H1 (cell line): ENCODE data around the gene ANXA4. TPM values are rescaled to one million over a fixed set of nuclear protein-coding genes. Genes with fewer than 3 reads are reported as not detected.

ENCODE experiments used
- CTCF ChIA-PET: fragments of 300-600 bp; sonication (Branson Sonifier 250); formaldehyde crosslinking; loops from one replicate; lab custom pipeline; 2021; ENCODE audit not compliant: partially characterized antibody; lab: Charles Lee
- POLR2A ChIA-PET: fragments of 300-600 bp; sonication (Branson Sonifier 250); formaldehyde crosslinking; loops from one replicate; lab custom pipeline; 2021; ENCODE audit warnings: inconsistent platforms; ENCODE audit not compliant: partially characterized antibody; lab: Charles Lee
- DNase-seq, 2 experiments: peaks; one replicate each; pipeline versions ENCODE4 v3.0.0 to v3.0.0-alpha.2; 2010 to 2022; ENCODE audit warnings: low spot score in 2 of 2, low read depth in 1 of 2, mixed read lengths in 1 of 2
- FAIRE-seq: peaks from 2 replicates; lab custom pipeline; 2011; peaks lifted over from hg19 to GRCh38; lab: Jason Lieb, UNC
- H2AFZ ChIP-seq: 2 replicates; pipeline ENCODE4 v1.8.1; 2012; ENCODE audit warnings: low read length, inconsistent platforms
- H2AK5ac ChIP-seq: 2 replicates; pipeline ENCODE4 v1.6.1; 2013; ENCODE audit warnings: low read depth, low read length
- H2BK120ac ChIP-seq: replicated peaks from 2 replicates; pipeline ENCODE3; 2013; ENCODE audit warnings: low read depth, low read length, inconsistent platforms
- H2BK12ac ChIP-seq: 2 replicates; pipeline ENCODE4 v1.6.1; 2013; ENCODE audit warnings: low read depth, low read length
- H2BK15ac ChIP-seq: 2 replicates; pipeline ENCODE4 v1.6.1; 2013; ENCODE audit warnings: low read length
- H2BK20ac ChIP-seq: 2 replicates; pipeline ENCODE4 v1.6.1; 2013; ENCODE audit warnings: low read length
- H2BK5ac ChIP-seq: 2 replicates; pipeline ENCODE4 v1.6.1; 2013; ENCODE audit warnings: low read depth, low read length
- H3K14ac ChIP-seq: 2 replicates; pipeline ENCODE4 v1.6.1; 2013; ENCODE audit warnings: inconsistent platforms; ENCODE audit not compliant: insufficient read length
- H3K18ac ChIP-seq: 2 replicates; pipeline ENCODE4 v1.6.1; 2013; ENCODE audit warnings: low read length; ENCODE audit errors: extremely low read depth
- H3K23ac ChIP-seq: 2 replicates; pipeline ENCODE4 v1.6.1; 2013; ENCODE audit warnings: inconsistent platforms; ENCODE audit not compliant: insufficient read length
- H3K23me2 ChIP-seq: 2 replicates; pipeline ENCODE4 v1.6.1; 2013; ENCODE audit warnings: low read depth, low read length
- H3K27ac ChIP-seq: 2 replicates; pipeline ENCODE4 v1.6.1; 2011; ENCODE audit warnings: low read depth, low read length, inconsistent platforms
- H3K27me3 ChIP-seq, 4 experiments: replicated peaks in 1 of 4; 1 replicate in 1 of 4; 2 replicates in 3 of 4; pipeline versions ENCODE4 v1.6.1 to v1.8.1; 2011 to 2013; ENCODE audit warnings: low read length in 3 of 4, mild to moderate bottlenecking in 3 of 4, inconsistent platforms in 2 of 4, mixed read lengths in 2 of 4, moderate library complexity in 1 of 4; ENCODE audit not compliant: control insufficient read depth in 3 of 4, insufficient read depth in 3 of 4; ENCODE audit errors: extremely low read depth in 1 of 4
- H3K36me3 ChIP-seq, 4 experiments: 2 replicates each; pipeline versions ENCODE4 v1.6.1 to v1.8.1; 2011 to 2013; ENCODE audit warnings: mild to moderate bottlenecking in 4 of 4, low read length in 3 of 4, moderate library complexity in 2 of 4, control low read depth in 1 of 4, inconsistent platforms in 1 of 4; ENCODE audit not compliant: insufficient read depth in 4 of 4, control insufficient read depth in 2 of 4
- H3K4ac ChIP-seq: replicated peaks from 2 replicates; pipeline ENCODE3; 2013; ENCODE audit warnings: low read length, low read depth, mixed read lengths, inconsistent platforms; ENCODE audit not compliant: insufficient read length
- H3K4me1 ChIP-seq, 4 experiments: replicated peaks in 1 of 4; 1 replicate in 1 of 4; 2 replicates in 3 of 4; pipeline versions ENCODE4 v1.6.1 to v1.8.1; 2011 to 2013; ENCODE audit warnings: low read length in 3 of 4, inconsistent platforms in 2 of 4, mixed read lengths in 1 of 4; ENCODE audit not compliant: insufficient read depth in 4 of 4, control insufficient read depth in 3 of 4
- H3K4me2 ChIP-seq, 2 experiments: 2 replicates each; pipeline versions ENCODE4 v1.6.1 to v1.8.1; 2011 to 2013; ENCODE audit warnings: low read depth in 2 of 2, low read length in 2 of 2, control low read depth in 1 of 2, inconsistent platforms in 1 of 2, mild to moderate bottlenecking in 1 of 2; ENCODE audit not compliant: insufficient read depth in 1 of 2
- H3K4me3 ChIP-seq, 4 experiments: fragments of 200-600, 300-600 bp in 1 of 4; sonication (generic), shearing (Covaris generic), sonication (Bioruptor Twin) in 1 of 4; 2 replicates each; pipeline versions ENCODE4 v1.5.1 to v1.8.1; 2011 to 2016; ENCODE audit warnings: low read length in 4 of 4, low read depth in 3 of 4, control low read depth in 2 of 4, inconsistent platforms in 2 of 4, mild to moderate bottlenecking in 2 of 4, mixed read lengths in 1 of 4, moderate library complexity in 1 of 4; ENCODE audit not compliant: insufficient read depth in 2 of 4; ENCODE audit errors: extremely low read depth in 1 of 4
- H3K56ac ChIP-seq: replicated peaks from 2 replicates; pipeline ENCODE3; 2013; ENCODE audit warnings: low read depth, mild to moderate bottlenecking, mixed read lengths, low read length, inconsistent platforms; ENCODE audit not compliant: insufficient read length
- H3K79me1 ChIP-seq: 2 replicates; pipeline ENCODE4 v1.6.1; 2013; ENCODE audit warnings: low read depth, low read length, control low read depth
- H3K79me2 ChIP-seq, 2 experiments: 2 replicates each; pipeline versions ENCODE4 v1.6.1 to v1.8.1; 2012 to 2013; ENCODE audit warnings: low read length in 2 of 2, mild to moderate bottlenecking in 2 of 2, inconsistent platforms in 1 of 2; ENCODE audit not compliant: insufficient read depth in 2 of 2, control insufficient read depth in 1 of 2
- H3K9ac ChIP-seq, 4 experiments: replicated peaks in 1 of 4; 1 replicate in 1 of 4; 2 replicates in 3 of 4; pipeline versions ENCODE4 v1.6.1 to v1.8.1; 2011 to 2013; ENCODE audit warnings: low read depth in 3 of 4, low read length in 3 of 4, control low read depth in 2 of 4, mild to moderate bottlenecking in 2 of 4, moderate library complexity in 2 of 4, inconsistent platforms in 1 of 4; ENCODE audit errors: extremely low read depth in 1 of 4
- H3K9me3 ChIP-seq, 2 experiments: 2 replicates each; pipeline versions ENCODE4 v1.6.1 to v1.8.1; 2012 to 2013; ENCODE audit warnings: mild to moderate bottlenecking in 2 of 2, moderate library complexity in 2 of 2, control low read depth in 1 of 2, inconsistent platforms in 1 of 2, low read depth in 1 of 2, low read length in 1 of 2, mixed read lengths in 1 of 2; ENCODE audit not compliant: insufficient read depth in 2 of 2
- H4K20me1 ChIP-seq, 2 experiments: replicated peaks in 1 of 2; 2 replicates each; pipeline versions ENCODE3 to v1.8.1; 2011 to 2013; ENCODE audit warnings: inconsistent platforms in 2 of 2, low read length in 2 of 2, mild to moderate bottlenecking in 1 of 2; ENCODE audit not compliant: insufficient read depth in 2 of 2, control insufficient read depth in 1 of 2
- H4K5ac ChIP-seq: 2 replicates; pipeline ENCODE4 v1.6.1; 2013; ENCODE audit warnings: low read length, low read depth, mixed read lengths, inconsistent platforms; ENCODE audit not compliant: insufficient read length
- H4K8ac ChIP-seq: 2 replicates; pipeline ENCODE4 v1.8.0; 2013; ENCODE audit warnings: mild to moderate bottlenecking, moderate library complexity, low read length, inconsistent platforms; ENCODE audit not compliant: insufficient read depth; ENCODE audit errors: extremely low read depth
- H4K91ac ChIP-seq: replicated peaks from 2 replicates; pipeline ENCODE3; 2013; ENCODE audit warnings: low read length, mixed read lengths, inconsistent platforms; ENCODE audit not compliant: insufficient read length
- KDM4A ChIP-seq: IDR thresholded peaks from one replicate; pipeline ENCODE4 v1.7.1; 2012; ENCODE audit warnings: low read depth, mild to moderate bottlenecking, moderate library complexity, low read length, inconsistent platforms; ENCODE audit not compliant: severe bottlenecking
- KDM5A ChIP-seq: fragments of 200-600 bp; IDR thresholded peaks from 2 replicates; pipeline ENCODE4 v1.7.1; 2012; ENCODE audit warnings: mild to moderate bottlenecking, low read length, inconsistent platforms, mixed read lengths
- MAFK ChIP-seq: IDR thresholded peaks from 2 replicates; pipeline ENCODE4 v1.6.1; 2012; ENCODE audit warnings: low read depth, mild to moderate bottlenecking, improper control_type of control experiment, low read length
- POLR2A ChIP-seq, 2 experiments: IDR thresholded peaks; 1 replicate in 1 of 2; 2 replicates in 1 of 2; pipeline ENCODE4 v1.6.1; 2011; ENCODE audit warnings: low read depth in 2 of 2, low read length in 2 of 2, mild to moderate bottlenecking in 2 of 2; ENCODE audit errors: control extremely low read depth in 1 of 2
- RBBP5 ChIP-seq: IDR thresholded peaks from 2 replicates; pipeline ENCODE4 v1.7.1; 2012; ENCODE audit warnings: low read depth, mild to moderate bottlenecking, inconsistent platforms, low read length, moderate library complexity, borderline replicate concordance
- WGBS, 2 experiments: shearing (Covaris generic) in 1 of 2; methylation state at CpG; one replicate each; pipeline versions ENCODE4 v1.1.6 to v1.1.7; 2013 to 2015; ENCODE audit warnings: low lambda C conversion rate in 2 of 2, mixed read lengths in 2 of 2, inconsistent platforms in 1 of 2, low coverage in 1 of 2, missing lambda C conversion rate in 1 of 2; ENCODE audit not compliant: insufficient replicate concordance in 2 of 2, insufficient coverage in 1 of 2, insufficient read length in 1 of 2; ENCODE audit errors: extremely low coverage in 1 of 2, missing lambda C conversion rate in 1 of 2; 5-methylcytosine and 5-hydroxymethylcytosine counted together
- polyA plus RNA-seq, 7 experiments: library from polyadenylated mRNA; depleted of rRNA in 3 of 7; stranded (reverse) in 5 of 7; unstranded in 2 of 7; fragments of >200 nt in 5 of 7; fragments of 200-250 nt in 2 of 7; gene quantifications; 1 replicate in 5 of 7; 2 replicates in 1 of 7; 4 replicates in 1 of 7; pipeline versions ENCODE4 v1.2.1 to v1.2.3, GENCODE V29; 2011 to 2013; ENCODE audit warnings: missing spikeins in 2 of 7, mixed read lengths in 2 of 7
- total RNA-seq: library from RNA; stranded (reverse); fragmentation: NEBNext Ultra II Directional; extraction: Animal tissue kit (Norgen Biotek cat#: 25700); gene quantifications from 2 replicates; pipeline ENCODE4 v1.2.1, GENCODE V29; 2021

ANXA4 gene
- total and polyA plus RNA-seq, 2 of the 8 experiments (the other 6 are each of a cell fraction or from before 2014, with no cell fraction given): 9.4 to 17.6 TPM

GRCh38 chr2:69764286-69765095, 22.6 kb downstream of the ANXA4 start:
- ChIA-PET CTCF (interaction anchor here (0.9 kb wide), 1 partner anchor 14 kb away, joined by 3 read pairs; no protein-coding TSS in a partner anchor), POLR2A (no interaction called here)
- TF ChIP-seq MAFK: no peak
- TF ChIP-seq KDM5A: no peak
- TF ChIP-seq RBBP5: no peak
- no peak for TF ChIP-seq POLR2A (IDR thresholded peaks at IDR 0.05; ENCODE audit: control extremely low read depth in 1 of 2, low read depth in 2 of 2, low read length in 2 of 2)
- TF ChIP-seq KDM4A: no peak
- H3K4me1 ChIP-seq: no peaks in the 10 kb centered on the region
- H2BK20ac ChIP-seq: no peak overlapping the region
- H2BK120ac ChIP-seq: no peak overlapping the region
- H3K18ac ChIP-seq: no peak overlapping the region
- H3K27ac ChIP-seq: no peak overlapping the region
- no peaks in the 10 kb centered on the region for H4K20me1 ChIP-seq
- no peak overlapping the region for H3K9ac ChIP-seq
- H4K8ac ChIP-seq: no peak overlapping the region
- H3K14ac ChIP-seq: no peak overlapping the region
- H3K4me3 ChIP-seq: no peak overlapping the region
- H3K79me2 ChIP-seq: no peaks in the 10 kb centered on the region
- H2BK15ac ChIP-seq: no peak overlapping the region
- H3K36me3 ChIP-seq: no peaks in the 10 kb centered on the region; a peak in 1 of 8 replicates
- DNase-seq (no peak), FAIRE-seq (no peak)
- H3K27me3 ChIP-seq: no peaks in the 10 kb centered on the region
- no peak overlapping the region for H2BK5ac ChIP-seq
- no peak overlapping the region for H3K23ac ChIP-seq
- no peak overlapping the region for H3K4ac ChIP-seq
- no peak overlapping the region for H2AFZ ChIP-seq
- no peak overlapping the region for H3K4me2 ChIP-seq
- 89% methylated on average over 5 of the region's 5 CpGs; no CpG with 5 or more reads in 1 of the 2 experiments for WGBS, 2 experiments
- no peak overlapping the region for H2AK5ac ChIP-seq
- H3K23me2 ChIP-seq: peaks cover 2% of the 10 kb centered on the region; the same call in 1 of the 2 replicates
- no peak overlapping the region for H4K5ac ChIP-seq
- H3K9me3 ChIP-seq: no peaks in the 10 kb centered on the region
- H4K91ac ChIP-seq: no peak overlapping the region
- no peak overlapping the region for H3K56ac ChIP-seq
- no peak overlapping the region for H2BK12ac ChIP-seq
- H3K79me1 ChIP-seq: no peaks in the 10 kb centered on the region; the same call in 1 of the 2 replicates
